ENCODE results near the gene TMEM9.
A peak's percentile ranks its signal among the peaks of the same experiment; 100 is the strongest.

The TMEM9 gene

DNA sequence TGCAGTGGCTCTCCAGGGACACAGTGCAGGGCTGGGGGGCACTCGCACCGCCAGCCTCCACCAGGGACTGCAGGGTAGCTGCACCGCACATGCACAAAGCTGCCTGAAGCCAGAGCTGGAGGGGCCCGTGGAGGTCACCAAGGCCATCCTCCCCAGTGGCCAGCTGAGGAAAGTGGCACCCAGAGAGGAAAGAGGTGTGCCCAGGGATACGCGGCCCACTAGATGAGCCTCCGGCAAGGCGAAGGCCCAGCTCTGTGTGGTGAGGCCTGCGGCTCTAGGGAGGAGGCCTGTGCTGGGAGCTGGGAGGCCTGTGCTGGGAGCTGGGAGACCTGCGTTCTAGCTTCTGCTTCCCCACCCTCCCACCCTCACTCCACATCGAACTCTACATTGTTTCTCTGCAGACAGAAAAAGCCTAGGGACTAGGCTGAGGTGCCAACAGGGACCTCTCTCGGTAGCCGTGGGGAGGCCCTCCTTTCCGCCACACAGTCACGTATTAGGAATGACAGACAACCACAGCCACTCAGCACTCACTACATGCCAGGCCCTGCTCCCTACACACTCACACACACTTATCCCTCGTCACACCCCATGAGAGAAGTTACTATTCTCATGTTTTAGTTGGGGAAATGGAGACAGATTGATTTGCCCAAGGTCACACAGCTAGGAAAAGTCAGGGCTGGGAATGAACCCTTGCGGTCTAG lies 26.4 kb downstream of the TMEM9 start:
- no peak for DNase-seq (ENCODE audit: low read depth in 2 of 2)

DNA sequence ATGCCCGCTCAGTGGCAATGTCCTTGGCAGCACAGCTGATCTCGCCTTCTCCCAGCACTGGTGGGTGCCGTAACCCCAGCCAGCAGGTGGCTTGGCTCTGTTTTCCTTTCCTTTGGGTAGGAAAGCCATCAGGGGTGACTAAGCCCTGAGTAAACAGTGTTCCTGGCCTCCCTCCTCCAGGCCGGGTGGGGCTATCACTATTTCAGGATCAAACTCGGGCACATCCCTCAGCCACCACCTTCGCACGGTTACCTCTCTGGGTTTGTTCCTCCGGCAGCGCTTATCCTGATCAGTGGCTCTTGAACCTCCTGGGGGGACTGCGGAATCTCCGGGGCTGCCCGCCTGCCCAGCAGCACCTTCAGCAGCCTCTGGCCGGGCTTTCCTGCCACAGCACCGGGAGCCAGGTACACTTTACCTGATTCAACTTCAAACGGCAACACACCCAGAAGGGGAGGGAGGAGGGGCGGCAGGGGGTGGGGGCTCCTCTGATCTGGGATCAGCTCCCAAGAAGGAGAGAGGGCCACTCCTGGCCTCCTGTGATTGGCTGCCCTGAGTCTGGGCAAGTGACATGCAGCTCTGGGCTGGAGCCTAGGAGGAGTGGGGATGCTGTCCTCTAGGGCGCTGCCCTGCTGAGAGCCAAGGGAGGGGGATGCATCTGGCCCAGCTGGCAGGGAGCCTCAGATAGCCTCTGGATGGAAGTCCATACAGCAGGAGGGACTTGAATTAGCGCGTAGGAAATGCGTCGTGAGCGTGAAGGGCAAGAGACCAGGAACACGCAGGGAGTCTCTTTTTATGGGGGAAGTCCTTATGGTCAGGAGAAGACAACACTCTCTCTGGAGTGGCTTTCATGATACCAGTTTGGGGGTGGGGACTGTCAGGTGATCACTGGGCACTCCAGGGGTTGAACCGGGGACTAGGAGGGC lies 27.2 kb downstream of the TMEM9 start, which contains the start of gene ASCL5:
ASCL5 (minus strand) TSS at position 353 of the 923 bp plus-strand sequence. CDS start 11,812 bp downstream, outside the sequence.
- DNase-seq (ENCODE audit: low read depth in 2 of 2) = no peak

DNA sequence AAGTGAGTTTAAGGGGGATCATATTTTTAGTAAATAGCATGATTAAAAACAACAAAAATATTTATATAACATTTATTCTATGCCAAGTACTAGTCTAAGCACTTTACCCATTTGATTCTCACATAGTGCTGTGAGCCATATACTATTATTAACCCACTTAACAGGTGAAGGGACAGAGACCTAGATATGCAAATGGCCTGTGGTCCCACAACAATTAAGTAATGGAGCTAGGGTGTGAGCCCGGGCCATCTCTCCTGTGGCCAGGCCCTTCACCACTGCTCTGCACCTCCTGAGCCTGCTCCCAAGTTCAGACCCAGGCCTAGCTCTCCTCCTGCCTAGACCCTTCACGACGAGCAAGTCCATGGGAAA lies 27.8 kb downstream of the TMEM9 start:
- DNase-seq (ENCODE audit: low read depth in 2 of 2) = no peak

DNA sequence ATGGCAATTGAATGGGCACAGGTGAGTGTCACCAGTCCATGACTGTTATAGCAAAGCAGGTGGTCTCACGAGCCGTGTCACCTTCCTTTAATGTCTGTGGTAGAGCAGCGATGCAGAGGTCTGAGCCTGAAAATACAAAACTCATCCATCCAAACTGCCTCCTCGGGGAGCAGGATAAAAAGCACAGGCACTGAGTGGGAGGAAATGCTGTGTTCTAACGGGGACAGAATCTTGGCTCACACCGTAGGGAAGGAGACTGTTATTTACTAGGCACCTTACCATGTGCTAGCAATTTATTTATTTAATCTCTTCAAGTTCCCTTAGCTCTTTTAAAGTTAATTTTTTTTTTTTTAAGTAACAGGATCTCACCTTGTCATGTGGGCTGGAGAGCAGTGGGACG lies 28.5 kb downstream of the TMEM9 start:
- DNase-seq (ENCODE audit: low read depth in 2 of 2) = no peak

DNA sequence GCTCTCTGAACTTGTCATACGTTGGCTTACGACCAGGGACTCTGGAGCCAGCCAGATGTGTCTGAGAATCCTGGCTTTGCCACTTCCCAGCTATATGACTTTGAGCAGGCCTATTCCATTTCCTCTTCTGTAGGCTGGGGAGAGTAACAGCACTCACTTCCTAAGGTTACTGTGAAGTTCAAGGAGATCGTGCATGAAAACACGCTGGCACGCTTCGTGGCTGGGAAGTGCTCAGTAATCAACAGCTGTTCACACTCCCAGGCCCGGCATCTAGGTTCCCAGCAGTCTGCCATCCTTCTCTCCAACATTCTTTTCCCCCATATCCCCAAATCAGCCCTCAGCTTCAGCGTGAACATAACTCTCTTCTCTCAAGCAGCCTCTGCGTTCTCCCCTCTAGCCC lies 29.3 kb downstream of the TMEM9 start:
- DNase-seq (ENCODE audit: low read depth in 2 of 2) = no peak

DNA sequence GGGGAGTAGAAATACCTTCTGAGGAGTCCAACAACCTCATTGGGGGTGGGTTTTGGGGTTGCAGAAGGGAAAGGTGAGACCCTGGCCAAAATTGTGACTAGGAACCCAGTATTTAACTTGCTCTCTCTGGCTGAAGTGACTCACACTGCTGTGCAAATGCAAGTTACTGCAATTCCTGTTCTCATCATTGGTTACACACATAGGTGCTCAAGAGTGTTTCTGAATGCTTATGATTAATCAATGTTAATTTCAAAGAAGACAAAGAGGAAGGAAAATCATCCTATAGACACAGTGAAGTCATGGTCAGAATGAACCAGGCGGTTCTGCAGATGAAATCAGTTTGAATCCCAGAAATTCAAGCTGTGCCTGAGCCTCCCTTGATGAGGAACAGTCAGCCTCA lies 30.4 kb downstream of the TMEM9 start:
- DNase-seq (ENCODE audit: low read depth in 2 of 2) = no peak

DNA sequence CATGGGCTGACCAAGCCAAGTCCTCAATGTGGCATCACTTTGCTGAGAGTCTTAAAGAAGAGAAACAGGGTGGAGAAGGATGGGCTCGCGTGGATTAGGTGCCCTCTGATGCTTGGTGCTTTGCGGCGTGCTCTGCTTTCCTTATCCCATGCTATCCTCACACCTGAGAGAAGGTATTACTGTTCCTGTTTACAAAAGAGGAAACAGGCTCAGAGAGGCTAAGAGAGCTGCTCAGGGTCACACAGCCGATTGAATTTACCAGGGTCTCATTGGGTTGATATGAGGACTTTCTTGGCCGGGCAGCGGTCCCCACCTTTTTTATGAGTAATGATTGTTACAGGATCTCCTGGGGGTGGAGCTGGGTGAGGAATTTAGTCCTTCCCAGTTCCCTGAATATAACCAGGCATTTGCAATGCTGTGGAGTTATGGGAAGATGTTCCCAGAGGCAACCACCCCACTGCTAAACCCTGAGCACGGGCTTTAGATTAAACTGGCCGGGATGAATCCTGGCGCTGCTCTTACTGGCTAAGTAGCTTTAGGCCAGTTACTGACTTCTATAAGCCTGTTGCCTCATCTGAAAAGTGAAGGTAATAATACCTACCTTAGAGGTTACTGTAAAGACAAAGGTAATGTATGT lies 31.8 kb downstream of the TMEM9 start:
- DNase-seq (ENCODE audit: low read depth in 2 of 2) = no peak

DNA sequence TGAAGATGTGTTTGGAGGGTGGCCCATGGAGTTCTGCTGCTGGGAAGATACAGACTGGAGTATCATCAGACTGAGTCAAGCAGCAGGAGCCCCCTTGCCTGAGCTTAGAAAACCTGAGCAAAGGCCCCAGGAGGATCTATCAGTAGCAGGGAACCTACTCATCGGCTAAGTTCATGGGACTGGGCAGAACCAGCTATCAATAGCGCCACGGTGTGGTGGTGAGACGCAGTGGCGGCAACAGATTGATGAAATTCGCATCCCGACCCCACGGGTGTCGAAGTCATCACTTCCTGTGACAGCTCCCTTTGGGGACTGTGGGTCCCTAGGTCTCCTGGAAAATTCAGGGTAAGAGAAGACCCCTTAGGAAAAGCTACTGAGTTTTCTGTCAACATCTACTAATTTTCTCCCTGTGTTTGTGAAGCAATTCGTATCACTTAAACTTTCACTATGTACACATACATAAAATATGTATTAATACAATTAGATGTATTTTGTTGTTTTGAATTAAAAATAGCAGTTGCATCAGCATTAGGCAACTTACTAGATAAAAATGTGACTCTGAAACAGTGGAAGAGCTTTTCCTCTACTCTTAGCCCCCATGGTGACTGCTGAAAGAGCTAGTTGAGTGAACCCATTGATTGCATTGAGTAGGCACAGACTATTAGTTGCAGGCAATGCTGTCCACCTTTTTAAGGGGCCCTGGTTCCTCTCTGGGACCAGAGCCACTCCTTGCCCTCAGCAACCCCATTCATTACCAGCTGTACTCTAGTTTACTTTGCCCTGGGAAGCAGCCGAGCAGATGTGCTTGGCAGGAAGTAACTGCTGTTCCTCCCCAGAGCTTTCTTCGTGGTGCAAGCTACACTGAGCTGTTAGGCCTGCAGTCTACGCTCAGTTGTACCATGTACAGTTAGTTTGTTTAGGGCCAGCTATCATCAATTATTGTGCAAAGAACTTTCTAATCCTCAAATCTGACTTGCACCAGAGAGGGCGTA lies 34.8 kb downstream of the TMEM9 start:
- peak; percentile 46 to 56 for DNase-seq (ENCODE audit: low read depth in 2 of 2)

DNA sequence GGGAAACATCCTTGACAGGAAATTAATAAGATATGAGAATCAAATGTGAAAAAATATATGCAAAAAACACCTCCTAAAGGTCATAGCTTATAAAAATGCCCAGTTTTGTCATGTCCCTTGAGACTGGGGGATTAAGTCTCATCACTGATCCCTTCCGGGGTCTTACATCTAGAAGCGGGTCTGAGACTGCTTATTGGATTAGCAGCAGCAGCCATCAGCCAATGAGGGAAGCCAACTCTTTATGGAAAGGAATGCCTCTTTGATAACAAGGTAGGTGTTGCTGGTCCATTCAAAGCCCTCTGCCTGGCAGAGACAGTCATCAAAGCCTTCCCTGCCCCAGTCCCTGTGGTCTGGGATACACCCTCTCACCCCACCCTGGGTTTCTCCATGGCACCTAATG lies 38.2 kb downstream of the TMEM9 start:
- DNase-seq (ENCODE audit: low read depth in 2 of 2) = no peak

DNA sequence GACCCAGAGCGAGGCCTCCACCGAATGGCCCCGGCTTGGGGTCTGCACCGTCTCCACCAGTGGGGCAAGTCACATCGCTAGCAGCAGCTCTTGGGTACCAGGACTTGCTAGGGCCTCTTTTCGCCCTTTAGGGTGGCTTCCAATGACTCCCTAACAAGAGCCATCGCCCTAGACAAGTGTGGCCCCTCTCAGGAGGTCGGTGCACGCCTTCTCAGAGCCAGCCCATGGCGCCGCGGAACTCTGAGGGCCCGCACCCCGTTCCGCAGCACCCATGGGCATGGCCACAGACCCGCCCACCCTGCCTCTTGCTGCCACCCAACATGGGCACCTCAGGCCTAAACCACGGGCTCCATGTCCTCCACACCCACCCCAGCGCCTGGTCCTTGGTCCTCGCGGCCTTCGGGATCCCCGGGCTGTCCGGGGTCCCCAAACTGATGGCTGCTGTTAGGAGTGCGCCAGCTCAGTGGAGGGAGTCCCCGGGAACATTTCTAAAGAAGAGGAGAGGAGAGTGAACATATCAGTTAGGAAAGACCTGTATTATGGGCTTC lies 38.8 kb downstream of the TMEM9 start:
- DNase-seq (ENCODE audit: low read depth in 2 of 2) = no peak

DNA sequence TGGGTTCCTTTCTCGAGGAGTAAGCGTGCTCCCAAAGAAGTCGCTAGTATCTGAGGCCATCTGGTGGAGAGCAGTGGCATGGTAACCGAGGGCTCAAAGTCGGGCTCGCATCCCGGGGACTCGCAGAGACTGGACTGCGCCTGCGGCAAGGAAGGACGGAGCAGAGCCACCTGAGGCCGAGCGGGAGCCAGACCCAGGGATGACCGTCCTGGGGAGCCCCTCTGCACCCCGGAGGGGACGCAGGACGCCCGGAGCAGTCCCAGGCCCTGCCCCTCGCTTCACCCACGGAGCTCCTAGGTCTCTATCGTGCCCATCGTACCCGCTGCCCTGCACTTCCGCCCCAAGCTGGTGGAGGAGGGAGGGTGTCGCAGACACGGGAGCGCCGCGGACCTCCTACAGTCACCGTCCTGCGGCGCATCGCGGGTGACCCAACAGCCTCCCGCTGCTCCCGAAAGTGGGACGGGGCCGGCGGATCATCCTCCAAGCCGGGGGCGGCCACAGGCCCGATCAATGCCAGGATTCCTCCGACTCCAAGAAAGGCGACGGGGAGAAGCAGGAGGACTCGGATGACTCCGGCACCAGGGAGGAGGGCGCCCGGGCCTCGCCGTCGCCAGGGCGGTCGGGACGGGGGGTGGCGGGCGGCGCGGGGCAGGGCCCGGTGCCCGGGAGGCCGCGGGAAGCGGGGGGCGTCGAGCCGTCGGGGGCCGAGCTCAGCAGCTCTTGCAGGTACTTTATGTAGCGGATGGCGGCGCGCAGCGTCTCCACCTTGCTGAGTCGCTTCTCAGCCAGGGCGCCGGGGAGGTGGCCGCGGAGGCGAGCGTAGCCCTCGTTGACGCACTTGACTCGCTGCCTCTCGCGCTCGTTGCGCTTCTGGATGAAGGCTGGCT lies 39.8 kb downstream of the TMEM9 start:
- peak; percentile 68 to 72 for DNase-seq (ENCODE audit: low read depth in 2 of 2)

DNA sequence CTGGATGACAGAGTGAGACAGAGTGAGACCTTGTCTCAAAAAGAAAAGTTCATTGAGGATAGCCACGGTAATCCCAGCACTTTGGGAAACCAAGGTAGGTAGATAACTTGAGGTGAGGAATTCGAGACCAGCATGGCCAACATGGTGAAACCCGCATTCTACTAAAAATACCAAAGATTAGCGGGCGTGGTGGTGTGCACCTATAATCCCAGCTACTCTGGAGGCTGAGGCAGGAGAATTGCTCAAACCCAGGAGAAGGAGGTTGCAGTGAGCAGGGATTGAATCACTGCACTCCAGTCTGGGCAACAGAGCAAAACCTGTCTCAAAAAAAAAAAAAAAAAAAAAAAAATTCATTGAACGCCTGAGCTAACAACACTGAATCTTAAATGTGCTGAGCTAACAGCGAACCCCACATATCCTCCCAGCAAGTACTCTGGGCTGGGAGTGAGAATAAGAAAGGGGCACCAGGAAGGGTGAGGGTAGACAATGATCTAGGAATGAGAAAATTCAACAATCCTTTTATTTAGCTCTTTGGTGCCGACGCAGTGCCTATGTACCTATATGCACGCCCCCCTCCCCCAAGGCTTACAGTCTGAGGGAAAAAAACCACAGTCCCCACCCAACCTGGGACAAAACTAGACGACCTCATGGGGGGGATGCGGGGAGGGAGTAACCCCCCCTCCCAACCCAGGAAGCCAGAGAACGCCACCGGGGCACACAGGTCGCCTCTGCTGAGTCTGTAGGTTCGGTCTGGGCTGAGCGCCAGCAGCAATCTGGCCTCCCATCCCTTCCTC lies 40.6 kb downstream of the TMEM9 start:
- no peak for DNase-seq (ENCODE audit: low read depth in 2 of 2)

DNA sequence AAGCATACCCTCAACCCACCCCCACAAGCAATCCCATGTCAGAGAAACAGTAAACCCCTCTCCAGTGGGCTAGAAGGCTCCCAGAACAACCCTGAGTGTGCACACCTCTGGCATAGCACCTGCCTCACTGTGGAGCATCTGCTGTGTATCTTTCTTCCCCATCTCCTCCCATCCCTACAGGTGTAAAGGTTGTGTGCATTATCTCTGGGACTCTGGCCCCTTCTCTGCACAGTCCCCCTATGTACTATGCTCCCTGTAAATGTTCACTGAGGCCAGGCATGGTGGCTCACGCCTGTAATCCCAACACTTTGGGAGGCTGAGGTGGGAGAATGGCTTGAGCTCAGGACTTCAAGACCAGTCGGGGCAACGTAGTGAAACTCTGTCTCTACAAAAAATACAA lies 41.3 kb downstream of the TMEM9 start:
- DNase-seq (ENCODE audit: low read depth in 2 of 2) = no peak

DNA sequence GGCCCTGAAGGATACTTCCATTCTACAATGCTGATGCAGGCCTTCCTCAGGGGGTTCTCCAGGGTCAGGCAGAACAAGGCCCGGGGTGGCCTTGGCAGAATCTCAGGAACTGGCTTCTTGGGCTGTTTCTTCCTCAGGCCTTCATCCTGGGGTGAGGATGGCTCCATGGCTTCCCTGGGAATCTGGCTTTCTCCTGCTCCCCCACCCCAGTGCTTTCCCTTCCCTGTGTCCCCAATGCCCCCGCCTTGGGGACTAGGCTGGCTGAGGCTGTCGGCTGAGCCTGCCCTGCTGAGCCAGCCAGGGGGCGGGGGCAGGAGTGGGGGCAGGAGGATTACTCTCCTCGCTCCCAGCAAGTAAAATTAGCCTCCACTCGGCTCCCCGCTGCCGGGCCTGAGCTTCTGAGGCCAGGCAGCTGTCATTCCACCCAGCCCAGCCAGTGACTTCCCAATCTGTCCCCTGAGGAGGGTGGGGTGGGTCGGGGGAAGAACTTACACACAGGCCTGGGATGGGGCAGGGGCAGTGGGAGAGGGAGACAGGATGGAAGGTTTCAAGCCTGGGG lies 42.0 kb downstream of the TMEM9 start, which contains the start of gene CACNA1S:
CACNA1S (minus strand) TSS at position 254 of the 559 bp plus-strand sequence; CDS start at position 167, 87 bp downstream.
- DNase-seq (ENCODE audit: low read depth in 2 of 2) = no peak

DNA sequence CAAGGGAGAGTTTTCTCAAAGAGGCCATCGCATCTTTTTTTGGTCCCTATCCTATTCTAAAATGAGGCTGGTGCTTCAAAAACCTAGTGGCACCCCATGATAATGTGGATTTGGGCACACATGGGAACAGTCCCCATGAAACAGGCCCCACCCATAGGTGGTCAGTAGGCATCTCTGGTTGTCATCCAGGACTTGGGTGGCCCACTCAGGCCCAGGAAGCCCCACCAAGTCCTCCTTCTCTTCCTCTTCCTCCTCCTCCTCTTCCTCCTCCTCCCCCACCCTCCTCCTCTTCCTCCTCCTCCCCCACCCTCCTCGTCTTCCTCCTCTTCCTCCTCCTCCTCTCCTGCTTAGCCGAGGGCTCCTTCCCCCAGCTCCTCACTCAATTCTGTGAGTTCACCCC lies 42.6 kb downstream of the TMEM9 start:
- no peak for DNase-seq (ENCODE audit: low read depth in 2 of 2)

DNA sequence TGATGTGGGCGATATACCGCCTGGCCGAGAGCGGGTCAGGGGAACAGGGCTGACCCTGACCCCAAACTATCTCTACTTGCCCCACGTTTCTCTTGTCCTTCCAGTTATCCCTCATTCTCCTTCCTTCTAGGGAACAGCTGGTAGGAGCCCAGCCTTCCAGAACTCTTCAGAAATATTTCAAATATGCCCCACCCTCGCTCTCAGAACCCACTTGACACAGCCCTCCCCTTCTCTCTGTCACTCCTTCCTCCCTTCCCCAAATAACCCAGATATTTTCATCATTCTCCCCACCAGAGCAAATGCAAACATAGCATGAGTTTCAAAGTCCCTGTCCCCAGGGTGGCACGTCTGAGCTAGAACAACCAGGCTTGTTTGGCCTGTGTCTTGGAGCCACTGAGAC lies 43.1 kb downstream of the TMEM9 start:
- DNase-seq (ENCODE audit: low read depth in 2 of 2) = no peak

DNA sequence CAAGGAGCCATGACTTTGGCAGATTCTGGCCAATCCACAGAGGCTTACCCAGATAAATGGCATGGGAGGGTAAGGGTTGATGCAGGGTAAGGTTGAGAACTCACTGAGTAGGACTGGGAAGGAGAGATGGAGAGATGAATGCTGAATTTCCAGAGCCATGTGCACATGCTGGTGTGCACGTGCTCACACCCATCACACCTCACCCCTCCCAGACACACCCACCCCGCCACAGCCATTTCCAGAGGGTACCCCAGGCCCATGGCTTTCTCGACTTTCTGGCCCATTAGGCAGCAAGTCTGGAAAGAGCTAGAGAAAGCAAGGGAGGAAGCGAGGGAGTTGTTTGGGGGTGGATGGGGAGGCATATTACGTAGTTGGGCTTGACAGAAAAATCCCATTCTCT lies 43.7 kb downstream of the TMEM9 start:
- DNase-seq (ENCODE audit: low read depth in 2 of 2) = no peak

DNA sequence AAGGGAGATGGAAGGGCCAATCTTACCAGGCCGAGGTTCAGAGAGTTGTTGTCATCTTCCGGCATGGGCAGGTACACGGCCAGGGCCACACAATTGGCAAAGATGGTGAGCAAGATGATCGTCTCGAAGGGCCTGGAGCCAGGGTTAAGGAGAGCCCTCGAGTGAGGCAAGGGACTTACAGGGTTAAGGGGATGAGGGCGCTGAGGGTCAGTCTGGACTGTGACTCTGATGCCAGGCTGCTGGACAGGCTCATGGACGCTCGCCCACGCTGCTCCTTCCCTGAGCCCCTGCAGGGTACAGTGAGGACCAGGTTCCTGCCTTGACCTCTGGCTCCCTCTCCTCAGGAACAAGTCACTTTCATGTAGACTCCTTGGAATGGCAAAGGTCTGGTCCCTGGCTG lies 44.1 kb downstream of the TMEM9 start:
- DNase-seq (ENCODE audit: low read depth in 2 of 2) = no peak

DNA sequence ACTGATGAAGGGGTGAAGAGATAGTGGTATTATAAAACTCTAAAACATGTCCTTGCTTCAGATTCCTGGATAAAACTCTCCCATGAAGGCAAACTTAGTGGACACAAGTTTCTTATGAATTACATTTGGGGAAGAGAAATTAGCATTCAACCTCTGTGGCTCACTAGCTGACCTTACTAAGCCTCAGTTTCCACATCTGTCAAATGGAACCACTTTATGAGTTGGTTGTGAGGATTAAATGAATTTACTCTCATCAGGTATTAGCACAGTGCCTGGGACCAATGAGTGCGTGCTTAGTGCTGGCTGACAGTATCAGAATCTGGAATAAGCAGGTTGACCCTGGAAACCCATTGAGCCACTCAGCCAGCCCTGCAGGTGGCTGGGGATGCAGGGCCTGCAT lies 44.6 kb downstream of the TMEM9 start:
- DNase-seq (ENCODE audit: low read depth in 2 of 2) = no peak
